GM12878 (cell line): ENCODE measurements around the gene ESM1. TPM values are rescaled to one million over a fixed set of nuclear protein-coding genes. Genes with fewer than 3 reads are reported as not detected.

ENCODE experiments used
- ATAC-seq: fragments of 200-7000 bp; cut with Tn5 transposase; 3 replicates; pipeline ENCODE4 v1.9.1; 2020; ENCODE audit warnings: mild to moderate bottlenecking, moderate library complexity
- BruUV-seq: library from RNA; stranded (reverse); fragments of 400-500 nt; replicated peaks from 2 replicates; lab custom pipeline; 2021; lab: Mats Ljungman, UMichigan
- CTCF ChIA-PET: fragments of 300-600 bp; sonication (Branson Sonifier 250); formaldehyde crosslinking; extraction: SDS; loops from one replicate; lab custom pipeline; 2021; ENCODE audit warnings: inconsistent platforms; lab: Yijun Ruan, JAX
- POLR2A ChIA-PET: fragments of 350-600 bp; formaldehyde crosslinking; extraction: SDS; loops from one replicate; lab custom pipeline; 2021; ENCODE audit warnings: inconsistent platforms; lab: Charles Lee
- RAD21 ChIA-PET: fragments of 300-600 bp; sonication (Branson Sonifier 250); formaldehyde crosslinking; loops from one replicate; lab custom pipeline; 2023; ENCODE audit warnings: antibody characterized with exemption; ENCODE audit not compliant: unreplicated experiment; lab: Charles Lee
- SMC1A ChIA-PET: fragments of 300-600 bp; sonication (Branson Sonifier 250); formaldehyde crosslinking; loops from one replicate; lab custom pipeline; 2023; ENCODE audit not compliant: unreplicated experiment, uncharacterized antibody; lab: Charles Lee
- DNase-seq: peaks from one replicate; pipeline ENCODE4 v3.0.0-alpha.2; 2011; ENCODE audit warnings: low read depth, low spot score
- FAIRE-seq: peaks from 3 replicates; lab custom pipeline; 2011; peaks lifted over from hg19 to GRCh38; lab: Jason Lieb, UNC
- H2AFZ ChIP-seq: 2 replicates; pipeline ENCODE4 v1.6.0; 2011; ENCODE audit warnings: low read depth, low read length, control low read depth; ENCODE audit not compliant: control insufficient read depth
- H3K27ac ChIP-seq: 2 replicates; pipeline ENCODE4 v1.5.1; 2011; ENCODE audit warnings: control low read depth; ENCODE audit not compliant: control insufficient read depth, insufficient read depth
- H3K27me3 ChIP-seq, 2 experiments: replicated peaks in 1 of 2; 2 replicates each; pipeline versions ENCODE4 v1.6.0 to v1.6.1; 2011; ENCODE audit warnings: low read length in 1 of 2; ENCODE audit not compliant: control insufficient read depth in 2 of 2, insufficient read depth in 2 of 2
- H3K36me3 ChIP-seq, 2 experiments: 2 replicates each; pipeline ENCODE4 v1.5.1; 2011; ENCODE audit warnings: low read length in 1 of 2; ENCODE audit not compliant: control insufficient read depth in 2 of 2, insufficient read depth in 2 of 2
- H3K4me1 ChIP-seq: 2 replicates; pipeline ENCODE4 v1.6.1; 2011; ENCODE audit warnings: mild to moderate bottlenecking, low read length, moderate library complexity, mixed read lengths; ENCODE audit not compliant: control insufficient read depth, insufficient read depth
- H3K4me2 ChIP-seq: 2 replicates; pipeline ENCODE4 v1.6.0; 2011; ENCODE audit warnings: control low read depth; ENCODE audit not compliant: control insufficient read depth, insufficient read depth
- H3K4me3 ChIP-seq: fragments of 200-600 bp; sonication (generic); 2 replicates; pipeline ENCODE4 v1.5.1; 2016
- H3K79me2 ChIP-seq: 2 replicates; pipeline ENCODE4 v1.6.0; 2011; ENCODE audit warnings: low read length; ENCODE audit not compliant: control insufficient read depth, insufficient read depth
- H3K9ac ChIP-seq: 2 replicates; pipeline ENCODE4 v1.8.0; 2011; ENCODE audit warnings: low read length, control low read depth, mixed read lengths; ENCODE audit not compliant: control insufficient read depth, insufficient read depth
- H3K9me3 ChIP-seq: replicated peaks from 3 replicates; pipeline ENCODE4 v1.5.1; 2011; ENCODE audit warnings: mild to moderate bottlenecking, low read length; ENCODE audit not compliant: control insufficient read depth, insufficient read depth
- H4K20me1 ChIP-seq: 2 replicates; pipeline ENCODE4 v1.6.0; 2011; ENCODE audit not compliant: control insufficient read depth, insufficient read depth
- POLR2AphosphoS2 ChIP-seq: IDR thresholded peaks from 2 replicates; pipeline ENCODE4 v1.6.1; 2011; ENCODE audit warnings: low read depth, mild to moderate bottlenecking, low read length, improper control_type of control experiment, moderate library complexity
- RBBP5 ChIP-seq: fragments of 200-600 bp; sonication (generic); conservative IDR thresholded peaks from 2 replicates; pipeline ENCODE4 v1.6.1; 2016
- RELA ChIP-seq: fragments of 450-650 bp; IDR thresholded peaks from 2 replicates; pipeline ENCODE4 v1.8.0; 2014; ENCODE audit warnings: borderline replicate concordance; ENCODE audit not compliant: partially characterized antibody
- SUZ12 ChIP-seq: fragments of 200-600 bp; sonication (generic); IDR thresholded peaks from one replicate; pipeline ENCODE4 v1.6.1; 2018; ENCODE audit warnings: antibody characterized with exemption, mild to moderate bottlenecking; ENCODE audit not compliant: unreplicated experiment
- WGBS: methylation state at CpG from one replicate; pipeline ENCODE4 v1.1.6; 2016; ENCODE audit warnings: low lambda C conversion rate; ENCODE audit not compliant: insufficient replicate concordance, insufficient coverage; ENCODE audit errors: missing lambda C conversion rate; 5-methylcytosine and 5-hydroxymethylcytosine counted together
- in situ Hi-C: fragments of 300-500 bp; cut with MboI; formaldehyde crosslinking; loops from 9 replicates; pipeline ENCODE4 v1.14.3; 2018; ENCODE audit warnings: mixed read lengths
- intact Hi-C: fragments of 100-400 bp; cut with micrococcal nuclease; formaldehyde crosslinking; loops from one replicate; pipeline ENCODE4 v1.14.2; 2022; ENCODE audit not compliant: unreplicated experiment
- polyA plus RNA-seq, 11 experiments: library from polyadenylated mRNA; depleted of rRNA in 4 of 11; unstranded in 6 of 11; stranded (reverse) in 5 of 11; fragments of >200 nt; fragmentation: Nextera tagmentation in 4 of 11; fragmentation: Illumina TruSeq in 1 of 11; extraction: Ambion mirVana in 4 of 11; extraction: Trizol in 1 of 11; gene quantifications; 1 replicate in 1 of 11; 2 replicates in 10 of 11; pipeline versions ENCODE4 v1.2.1 to v1.2.3, GENCODE V29; 2011 to 2016; ENCODE audit warnings: inconsistent platforms in 2 of 11, missing spikeins in 2 of 11, low read depth in 1 of 11
- total RNA-seq, 4 experiments: library from RNA; depleted of rRNA in 3 of 4; stranded (reverse); fragments of >200 nt in 3 of 4; fragmentation: Illumina TruSeq in 1 of 4; extraction: Trizol in 1 of 4; gene quantifications; 2 replicates each; pipeline versions ENCODE4 v1.2.1 to v1.2.3, GENCODE V29; 2013 to 2021
- TF ChIP-seq, protein P1 (sequence below): fragments of 450-650 bp; IDR thresholded peaks from 2 replicates; pipeline ENCODE4 v1.6.1; 2016; ENCODE audit warnings: mild to moderate bottlenecking

Gene ESM1
- total and polyA plus RNA-seq, 10 of the 15 experiments (the other 5 are each of a cell fraction or from before 2014, with no cell fraction given) = not detected

DNA sequence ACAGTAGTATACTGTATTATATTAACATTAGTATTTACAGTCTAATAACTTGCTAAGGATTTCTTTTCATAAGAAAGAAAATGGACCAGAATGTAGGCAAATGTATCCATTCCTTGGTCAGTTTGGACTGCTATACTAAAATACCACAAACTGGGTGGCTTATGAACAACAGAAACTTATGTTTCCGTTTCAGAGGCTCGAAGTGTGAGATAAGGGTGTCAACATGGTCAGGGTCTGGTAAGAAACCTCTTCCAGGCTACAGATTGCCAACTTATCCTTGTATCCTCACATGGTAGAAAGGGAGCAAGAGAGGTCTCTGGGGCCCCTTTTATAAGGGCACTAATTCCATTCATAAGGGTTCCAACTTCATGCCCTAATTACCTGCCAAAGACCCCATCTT lies 9.2 kb upstream of the ESM1 start:
- CTCF ChIA-PET = no interaction called here

GRCh38 chr5:54993318-54993717 lies 7.9 kb upstream of the ESM1 start:
- Histone ChIP-seq H3K27me3 (no peaks in the 10 kb centered on the region; a peak in 2 of 4 replicates), H4K20me1 (no peaks in the 10 kb centered on the region), H3K4me3 (no peak overlapping the region), H3K4me1 (no peaks in the 10 kb centered on the region), H3K79me2 (no peaks in the 10 kb centered on the region), H3K4me2 (no peak overlapping the region), H3K9ac (no peak overlapping the region), H2AFZ (no peak overlapping the region), H3K27ac (no peak overlapping the region), H3K36me3 (no peaks in the 10 kb centered on the region), H3K9me3 (no peaks in the 10 kb centered on the region)
- 0% methylated on average over 2 of the region's 2 CpGs for WGBS
- in situ Hi-C loops = no loop called here
- ChIA-PET POLR2A (no interaction called here), CTCF (no interaction called here), SMC1A (no interaction called here), RAD21 (no interaction called here)
- no TSS peak for BruUV-seq
- DNase-seq (no peak), FAIRE-seq (no peak), ATAC-seq (no peak)
- TF ChIP-seq POLR2AphosphoS2 (no peak), RELA (no peak), SUZ12 (no peak)
- intact Hi-C loops = no loop called here

More for the DNA sequence above, 9.2 kb upstream of the ESM1 start:
- FAIRE-seq = no peak
- Histone ChIP-seq H3K4me3 (no peak overlapping the region), H3K9me3 (no peaks in the 10 kb centered on the region), H3K9ac (no peak overlapping the region), H3K36me3 (no peaks in the 10 kb centered on the region), H3K79me2 (no peaks in the 10 kb centered on the region), H3K27me3 (no peaks in the 10 kb centered on the region), H3K4me1 (no peaks in the 10 kb centered on the region), H4K20me1 (no peaks in the 10 kb centered on the region), H2AFZ (no peak overlapping the region), H3K4me2 (no peak overlapping the region), H3K27ac (no peak overlapping the region)
- no peak for DNase-seq
- ChIA-PET RAD21 (no interaction called here), POLR2A (no interaction called here), SMC1A (no interaction called here)
- BruUV-seq = no TSS peak
- TF ChIP-seq, protein P1, sequence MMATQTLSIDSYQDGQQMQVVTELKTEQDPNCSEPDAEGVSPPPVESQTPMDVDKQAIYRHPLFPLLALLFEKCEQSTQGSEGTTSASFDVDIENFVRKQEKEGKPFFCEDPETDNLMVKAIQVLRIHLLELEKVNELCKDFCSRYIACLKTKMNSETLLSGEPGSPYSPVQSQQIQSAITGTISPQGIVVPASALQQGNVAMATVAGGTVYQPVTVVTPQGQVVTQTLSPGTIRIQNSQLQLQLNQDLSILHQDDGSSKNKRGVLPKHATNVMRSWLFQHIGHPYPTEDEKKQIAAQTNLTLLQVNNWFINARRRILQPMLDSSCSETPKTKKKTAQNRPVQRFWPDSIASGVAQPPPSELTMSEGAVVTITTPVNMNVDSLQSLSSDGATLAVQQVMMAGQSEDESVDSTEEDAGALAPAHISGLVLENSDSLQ = no peak
- TF ChIP-seq RBBP5 = no peak
- intact Hi-C loops (no loop called here), in situ Hi-C loops (no loop called here)
- 0% methylated on average over 2 of the region's 2 CpGs for WGBS
- ATAC-seq = no peak
